SK-N-SH (cell line): ENCODE measurements around the gene NFATC4. TPM values are rescaled to one million over a fixed set of nuclear protein-coding genes. Genes with fewer than 3 reads are reported as not detected.

Experiments
- CTCF ChIA-PET: fragments of 300-600, 350-600 bp; formaldehyde crosslinking; extraction: SDS; loops from one replicate; lab custom pipeline; 2021; lab: Yijun Ruan, JAX
- POLR2A ChIA-PET: fragments of 350-600 bp; sonication (Branson Sonifier 250); formaldehyde crosslinking; extraction: SDS; loops from one replicate; lab custom pipeline; 2020; ENCODE audit warnings: antibody characterized with exemption, inconsistent platforms; lab: Yijun Ruan, JAX
- DNase-seq: peaks from one replicate; pipeline ENCODE4 v3.0.0; 2012
- H2AFZ ChIP-seq: fragments of 200-600 bp; sonication (generic); 2 replicates; pipeline ENCODE4 v1.8.1; 2016; ENCODE audit warnings: antibody characterized with exemption, mild to moderate bottlenecking, low read depth
- H3F3A ChIP-seq: fragments of 200-600 bp; sonication (generic); replicated peaks from 2 replicates; pipeline ENCODE3; 2016; ENCODE audit warnings: antibody characterized with exemption, mild to moderate bottlenecking; ENCODE audit not compliant: insufficient read depth
- H3K27ac ChIP-seq, 2 experiments: fragments of 200-500 bp in 1 of 2; fragments of 200-600 bp in 1 of 2; sonication (Bioruptor generic) in 1 of 2; sonication (generic), shearing (Covaris generic) in 1 of 2; 2 replicates each; pipeline versions ENCODE4 v1.5.1 to v1.6.1; 2014 to 2016; ENCODE audit warnings: low read depth in 2 of 2, inconsistent platforms in 1 of 2, low read length in 1 of 2, mild to moderate bottlenecking in 1 of 2, mixed read lengths in 1 of 2
- H3K27me3 ChIP-seq: fragments of 200-600 bp; sonication (generic), shearing (Covaris generic); 2 replicates; pipeline ENCODE4 v1.6.1; 2016; ENCODE audit warnings: mixed run types; ENCODE audit not compliant: insufficient read depth
- H3K36me3 ChIP-seq, 2 experiments: fragments of 200-500 bp in 1 of 2; fragments of 200-600 bp in 1 of 2; sonication (Bioruptor generic) in 1 of 2; sonication (generic) in 1 of 2; replicated peaks in 1 of 2; 2 replicates each; pipeline versions ENCODE3 to v1.5.1; 2014 to 2016; ENCODE audit warnings: low read length in 1 of 2, mild to moderate bottlenecking in 1 of 2; ENCODE audit not compliant: insufficient read depth in 2 of 2, control insufficient read depth in 1 of 2
- H3K4me1 ChIP-seq, 2 experiments: fragments of 200-500 bp in 1 of 2; fragments of 200-600 bp in 1 of 2; sonication (Bioruptor generic) in 1 of 2; sonication (generic), shearing (Covaris generic) in 1 of 2; 2 replicates each; pipeline versions ENCODE4 v1.5.1 to v1.6.1; 2014 to 2016; ENCODE audit warnings: low read depth in 1 of 2, low read length in 1 of 2, mixed run types in 1 of 2; ENCODE audit not compliant: insufficient read depth in 2 of 2, control insufficient read depth in 1 of 2
- H3K4me2 ChIP-seq: fragments of 200-600 bp; sonication (generic), shearing (Covaris generic); 2 replicates; pipeline ENCODE4 v1.6.1; 2017; ENCODE audit warnings: mixed run types
- H3K4me3 ChIP-seq, 2 experiments: fragments of 200-500 bp in 1 of 2; fragments of 200-600 bp in 1 of 2; sonication (Bioruptor generic) in 1 of 2; sonication (generic), shearing (Covaris generic) in 1 of 2; 2 replicates each; pipeline versions ENCODE4 v1.5.1 to v1.8.1; 2014 to 2016; ENCODE audit warnings: low read depth in 2 of 2, inconsistent platforms in 1 of 2, low read length in 1 of 2, mild to moderate bottlenecking in 1 of 2, mixed read lengths in 1 of 2, moderate library complexity in 1 of 2
- H3K79me2 ChIP-seq: fragments of 200-600 bp; sonication (generic); 2 replicates; pipeline ENCODE4 v1.8.1; 2017; ENCODE audit warnings: mild to moderate bottlenecking; ENCODE audit not compliant: insufficient read depth
- H3K9ac ChIP-seq: fragments of 200-600 bp; sonication (generic); 2 replicates; pipeline ENCODE4 v1.6.1; 2017; ENCODE audit warnings: mixed run types
- H3K9me2 ChIP-seq: fragments of 200-600 bp; sonication (generic); 2 replicates; pipeline ENCODE4 v1.6.1; 2017; ENCODE audit warnings: mixed run types
- H3K9me3 ChIP-seq: fragments of 200-600 bp; sonication (generic); 2 replicates; pipeline ENCODE4 v1.6.1; 2017; ENCODE audit warnings: mixed run types, mild to moderate bottlenecking, moderate library complexity
- H4K20me1 ChIP-seq: fragments of 200-600 bp; sonication (generic); 2 replicates; pipeline ENCODE4 v1.6.1; 2017; ENCODE audit warnings: mild to moderate bottlenecking, mixed run types; ENCODE audit not compliant: insufficient read depth
- ELF1 ChIP-seq: IDR thresholded peaks from 2 replicates; pipeline ENCODE4 v1.4.0; 2012
- EP300 ChIP-seq, 2 experiments: IDR thresholded peaks; 2 replicates each; pipeline versions ENCODE4 v1.4.0 to v1.6.1; 2012; ENCODE audit warnings: borderline replicate concordance in 1 of 2, low read depth in 1 of 2, low read length in 1 of 2
- EZH2phosphoT487 ChIP-seq: fragments of 200-600 bp; sonication (generic); IDR thresholded peaks from 2 replicates; pipeline ENCODE4 v1.6.1; 2017; ENCODE audit warnings: low read depth, mixed run types, mild to moderate bottlenecking, antibody characterized with exemption, moderate library complexity, borderline replicate concordance
- FOSL2 ChIP-seq: IDR thresholded peaks from 2 replicates; pipeline ENCODE4 v1.4.0; 2012; ENCODE audit warnings: low read depth, mild to moderate bottlenecking, moderate library complexity, borderline replicate concordance
- FOXJ3 ChIP-seq: sonication (generic); formaldehyde crosslinking; IDR thresholded peaks from 2 replicates; pipeline ENCODE4 v1.5.1; 2020; ENCODE audit warnings: mild to moderate bottlenecking, missing genetic modification reagents
- GATA2 ChIP-seq: sonication (generic); formaldehyde crosslinking; IDR thresholded peaks from 2 replicates; pipeline ENCODE4 v1.5.0; 2020; ENCODE audit warnings: mild to moderate bottlenecking, missing genetic modification reagents
- JUND ChIP-seq: IDR thresholded peaks from 2 replicates; pipeline ENCODE4 v1.4.0; 2012
- MAX ChIP-seq: IDR thresholded peaks from 2 replicates; pipeline ENCODE4 v1.4.0; 2012; ENCODE audit warnings: low read depth
- MXI1 ChIP-seq: IDR thresholded peaks from 2 replicates; pipeline ENCODE4 v1.6.1; 2012; ENCODE audit warnings: mild to moderate bottlenecking, low read depth, low read length, improper control_type of control experiment
- NRF1 ChIP-seq: IDR thresholded peaks from 2 replicates; pipeline ENCODE4 v1.6.1; 2012; ENCODE audit warnings: low read depth, mild to moderate bottlenecking, low read length
- PBX3 ChIP-seq: IDR thresholded peaks from 2 replicates; pipeline ENCODE4; 2012
- RAD21 ChIP-seq: IDR thresholded peaks from 2 replicates; pipeline ENCODE4 v1.6.1; 2012; ENCODE audit warnings: mild to moderate bottlenecking, low read length
- TEAD4 ChIP-seq: IDR thresholded peaks from 2 replicates; pipeline ENCODE4 v1.4.0; 2012; ENCODE audit warnings: mild to moderate bottlenecking, borderline replicate concordance; ENCODE audit not compliant: insufficient read depth
- USF1 ChIP-seq: IDR thresholded peaks from 2 replicates; pipeline ENCODE4 v1.4.0; 2012; ENCODE audit warnings: low read depth, borderline replicate concordance
- WGBS: methylation state at CpG from one replicate; pipeline ENCODE4 v1.1.6; 2017; ENCODE audit warnings: low lambda C conversion rate; 5-methylcytosine and 5-hydroxymethylcytosine counted together
- polyA plus RNA-seq, 3 experiments: library from polyadenylated mRNA; depleted of rRNA; stranded (reverse); fragments of >200 nt; gene quantifications; 2 replicates each; pipeline ENCODE4 v1.2.3, GENCODE V29; 2012

NFATC4 gene
- polyA plus RNA-seq, 1 of the 3 experiments (the other 2 are of a cell fraction): 25.3 TPM

- 0 out of 2 replicates have a peak, but pooled peaks have one; percentile 4 for TF ChIP-seq PBX3
- no peak for TF ChIP-seq FOXJ3 (CRISPR knock-in tag)
- peak; percentile 35; the same call in 1 of the 2 replicates for TF ChIP-seq MAX
- no peak for TF ChIP-seq GATA2
- peak; percentile 5; the same call in 1 of the 2 replicates for TF ChIP-seq FOSL2
- no peak for TF ChIP-seq EP300 (IDR thresholded peaks at IDR 0.05; ENCODE audit: borderline replicate concordance in 1 of 2, low read depth in 1 of 2, low read length in 1 of 2)
- peak; percentile 19; the same call in 1 of the 2 replicates for TF ChIP-seq NRF1
- TF ChIP-seq EZH2phosphoT487: no peak
- no peak for TF ChIP-seq JUND
- peak; percentile 81 for TF ChIP-seq RAD21
- no peak for TF ChIP-seq ELF1
- no peak for TF ChIP-seq USF1
- TF ChIP-seq TEAD4: no peak
Observed at GRCh38 chr14:24365600-24366412, 2.2 kb upstream of the NFATC4 start (continued).

- peak overlapping the region; percentile 93 for H2AFZ ChIP-seq
- ChIA-PET CTCF (interaction anchor here (0.7 to 2.4 kb wide), 33 partner anchors 9 to 143 kb away, joined by 3 to 275 read pairs (median 11); partner anchors contain the start of genes CBLN3, CIDEB, KHNYN and LTB4R2), POLR2A (interaction anchor here (0.8 to 2.3 kb wide), 8 partner anchors 24 to 133 kb away, joined by 3 to 37 read pairs (median 4); partner anchors contain the start of genes CBLN3, KHNYN and SDR39U1)
- H3K27me3 ChIP-seq: no peaks in the 10 kb centered on the region
- TF ChIP-seq NRF1 (no peak), MXI1 (peak; percentile 6; the same call in 1 of the 2 replicates)
- peak overlapping the region; percentile 62 for H3K9ac ChIP-seq
- H4K20me1 ChIP-seq: no peaks in the 10 kb centered on the region
- peaks cover 23% of the 10 kb centered on the region for H3F3A ChIP-seq
- H3K9me2 ChIP-seq: no peaks in the 10 kb centered on the region
- no peaks in the 10 kb centered on the region for H3K9me3 ChIP-seq
- H3K36me3 ChIP-seq: no peaks in the 10 kb centered on the region
- WGBS: 3% methylated on average over 13 of the region's 16 CpGs
- H3K4me3 ChIP-seq: peak overlapping the region; percentile 85 to 86
- peak overlapping the region; percentile 93 to 99 for H3K27ac ChIP-seq
- H3K4me2 ChIP-seq: peak overlapping the region; percentile 100
- H3K79me2 ChIP-seq: no peaks in the 10 kb centered on the region
- DNase-seq: no peak
- H3K4me1 ChIP-seq: peaks cover 14 to 25% of the 10 kb centered on the region in 2 experiments; a peak in 3 of 4 replicates
Observed at GRCh38 chr14:24366413-24366720, 1.6 kb upstream of the NFATC4 start.
